Measurements from ENCODE around the gene DCDC2. TPM values are rescaled to one million over a fixed set of nuclear protein-coding genes. Genes with fewer than 3 reads are reported as not detected.

DCDC2 gene
- total RNA-seq, 1 experiment from 2014 or later: 5.6 TPM

GRCh38 chr6:24228681-24229255 is 129.1 kb downstream of the DCDC2 start:
- CTCF ChIA-PET: no interaction called here
- BruUV-seq (replicated peaks): no TSS peak
- intact Hi-C loops (cut with micrococcal nuclease; ENCODE audit: unreplicated experiment): no loop called here

GRCh38 chr6:24228123-24228522 is 129.7 kb downstream of the DCDC2 start:
- Histone ChIP-seq H4K20me1 (ENCODE audit: insufficient read depth) (no peaks in the 10 kb centered on the region), H3K9me2 (ENCODE audit: insufficient read depth) (no peaks in the 10 kb centered on the region), H3K27ac (no peak overlapping the region), H3K9me3 (ENCODE audit: insufficient read depth, low read depth) (no peaks in the 10 kb centered on the region), H3K79me2 (ENCODE audit: low read depth) (no peaks in the 10 kb centered on the region), H3K27me3 (ENCODE audit: insufficient read depth, low read depth) (no peaks in the 10 kb centered on the region), H3K4me2 (no peak overlapping the region), H3F3A (ENCODE audit: insufficient read depth, low read depth) (no peaks in the 10 kb centered on the region), H3K36me3 (ENCODE audit: low read depth) (no peaks in the 10 kb centered on the region), H3K4me1 (replicated peaks; ENCODE audit: insufficient read depth) (no peaks in the 10 kb centered on the region), H3K4me3 (no peak overlapping the region), H2AFZ (no peak overlapping the region)
- BruUV-seq (replicated peaks): no TSS peak
- ChIA-PET POLR2A (ENCODE audit: unreplicated experiment) (no interaction called here), CTCF (no interaction called here)
- TF ChIP-seq CTCF (conservative IDR thresholded peaks at IDR 0.05) (no peak), EZH2 (IDR thresholded peaks at IDR 0.05; ENCODE audit: low read depth) (no peak)
- no peak for DNase-seq
- intact Hi-C loops (cut with micrococcal nuclease; ENCODE audit: unreplicated experiment): no loop called here

More at GRCh38 chr6:24228681-24229255, 129.1 kb downstream of the DCDC2 start:
- Histone ChIP-seq H3K27ac (no peak overlapping the region), H3K27me3 (ENCODE audit: insufficient read depth, low read depth) (no peaks in the 10 kb centered on the region), H3K4me3 (no peak overlapping the region), H3K36me3 (ENCODE audit: low read depth) (no peaks in the 10 kb centered on the region), H3K9me2 (ENCODE audit: insufficient read depth) (no peaks in the 10 kb centered on the region), H4K20me1 (ENCODE audit: insufficient read depth) (no peaks in the 10 kb centered on the region), H3K4me2 (no peak overlapping the region; the same call in 1 of the 2 replicates), H3K4me1 (replicated peaks; ENCODE audit: insufficient read depth) (no peaks in the 10 kb centered on the region), H3K79me2 (ENCODE audit: low read depth) (no peaks in the 10 kb centered on the region), H2AFZ (no peak overlapping the region), H3F3A (ENCODE audit: insufficient read depth, low read depth) (no peaks in the 10 kb centered on the region), H3K9me3 (ENCODE audit: insufficient read depth, low read depth) (no peaks in the 10 kb centered on the region)
- no peak for TF ChIP-seq EZH2 (IDR thresholded peaks at IDR 0.05; ENCODE audit: low read depth)
- TF ChIP-seq CTCF (conservative IDR thresholded peaks at IDR 0.05): no peak
- no peak for DNase-seq
- POLR2A ChIA-PET (ENCODE audit: unreplicated experiment): no interaction called here

DNA sequence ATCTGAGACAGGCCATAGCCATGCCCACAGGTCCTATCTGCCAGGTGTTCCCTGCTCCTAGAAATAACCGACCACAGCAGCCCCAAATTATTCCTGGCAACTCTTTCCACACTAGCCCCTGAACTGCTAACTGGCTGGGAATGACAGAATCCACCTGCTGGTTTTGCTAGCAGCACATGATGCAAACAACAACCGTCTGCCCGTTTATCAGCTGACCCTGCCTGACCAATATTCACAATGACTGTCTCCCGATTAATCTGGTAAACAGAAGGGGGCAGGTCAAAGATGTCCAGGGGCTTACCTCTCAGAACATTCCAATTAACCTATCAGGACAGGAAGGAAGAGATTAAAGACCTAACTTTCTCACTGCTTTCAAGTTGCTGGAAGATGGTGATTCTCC is 130.3 kb downstream of the DCDC2 start:
- Histone ChIP-seq H3K4me2 (no peak overlapping the region), H3K27me3 (ENCODE audit: insufficient read depth, low read depth) (no peaks in the 10 kb centered on the region), H4K20me1 (ENCODE audit: insufficient read depth) (no peaks in the 10 kb centered on the region), H2AFZ (no peak overlapping the region), H3F3A (ENCODE audit: insufficient read depth, low read depth) (no peaks in the 10 kb centered on the region), H3K9me3 (ENCODE audit: insufficient read depth, low read depth) (no peaks in the 10 kb centered on the region), H3K27ac (no peak overlapping the region), H3K79me2 (ENCODE audit: low read depth) (no peaks in the 10 kb centered on the region), H3K36me3 (ENCODE audit: low read depth) (no peaks in the 10 kb centered on the region), H3K4me3 (no peak overlapping the region), H3K4me1 (replicated peaks; ENCODE audit: insufficient read depth) (no peaks in the 10 kb centered on the region), H3K9me2 (ENCODE audit: insufficient read depth) (no peaks in the 10 kb centered on the region)
- POLR2A ChIA-PET (ENCODE audit: unreplicated experiment): no interaction called here
- no TSS peak for BruUV-seq (replicated peaks)
- CTCF ChIA-PET: no interaction called here
- intact Hi-C loops (cut with micrococcal nuclease; ENCODE audit: unreplicated experiment): no loop called here
- no peak for TF ChIP-seq EZH2 (IDR thresholded peaks at IDR 0.05; ENCODE audit: low read depth)
- no peak for DNase-seq

DNA sequence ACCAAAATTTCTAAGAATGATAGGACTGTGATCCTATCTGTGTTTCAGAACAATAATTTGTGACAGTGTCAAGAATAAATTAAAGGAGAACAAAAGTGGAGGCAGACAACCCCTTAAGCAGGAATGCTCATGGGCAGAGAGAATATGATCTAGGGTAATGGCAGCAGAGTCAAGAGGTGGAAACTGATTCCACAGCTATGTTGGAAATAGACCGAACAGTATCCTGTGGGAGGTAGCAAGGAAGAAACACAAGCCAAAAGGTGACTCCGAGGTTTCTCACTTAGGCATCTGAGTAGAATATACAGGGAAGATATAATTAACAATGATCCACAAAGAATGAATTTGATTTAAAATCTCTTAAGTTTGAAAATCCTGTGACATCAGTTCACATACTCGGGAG is 131.3 kb downstream of the DCDC2 start:
- no peak overlapping the region for H3K27ac ChIP-seq
- no peaks in the 10 kb centered on the region for H3K9me3 ChIP-seq (ENCODE audit: insufficient read depth, low read depth)
- H3K4me2 ChIP-seq: no peak overlapping the region
- BruUV-seq (replicated peaks): no TSS peak
- H3K4me1 ChIP-seq (replicated peaks; ENCODE audit: insufficient read depth): no peaks in the 10 kb centered on the region
- H3K36me3 ChIP-seq (ENCODE audit: low read depth): no peaks in the 10 kb centered on the region
- H3K4me3 ChIP-seq: no peak overlapping the region
- no peaks in the 10 kb centered on the region for H3K9me2 ChIP-seq (ENCODE audit: insufficient read depth)
- ChIA-PET POLR2A (ENCODE audit: unreplicated experiment) (no interaction called here), CTCF (no interaction called here)
- no peak for DNase-seq
- no peaks in the 10 kb centered on the region for H3K79me2 ChIP-seq (ENCODE audit: low read depth)
- H3K27me3 ChIP-seq (ENCODE audit: insufficient read depth, low read depth): no peaks in the 10 kb centered on the region
- no peak overlapping the region for H2AFZ ChIP-seq
- TF ChIP-seq CTCF (conservative IDR thresholded peaks at IDR 0.05) (no peak), EZH2 (IDR thresholded peaks at IDR 0.05; ENCODE audit: low read depth) (no peak)
- no peaks in the 10 kb centered on the region for H4K20me1 ChIP-seq (ENCODE audit: insufficient read depth)
- intact Hi-C loops (cut with micrococcal nuclease; ENCODE audit: unreplicated experiment): no loop called here
- H3F3A ChIP-seq (ENCODE audit: insufficient read depth, low read depth): no peaks in the 10 kb centered on the region
